Endothelial cell of umbilical vein (primary cell): ENCODE measurements around the gene LRRC4B. TPM values are rescaled to one million over a fixed set of nuclear protein-coding genes. Genes with fewer than 3 reads are reported as not detected.

ENCODE experiments used
- BruUV-seq: library from RNA; stranded (reverse); fragments of 400-500 nt; replicated peaks from 2 replicates; lab custom pipeline; 2021; lab: Mats Ljungman, UMichigan
- CTCF ChIA-PET: fragments of 300-600, 350-600 bp; sonication (Branson Sonifier 250); formaldehyde crosslinking; loops from one replicate; lab custom pipeline; 2021; ENCODE audit warnings: antibody characterized with exemption, inconsistent platforms; lab: Charles Lee
- POLR2A ChIA-PET: fragments of 300-600, 350-600 bp; sonication (Branson Sonifier 250); formaldehyde crosslinking; loops from one replicate; lab custom pipeline; 2021; ENCODE audit warnings: antibody characterized with exemption, inconsistent platforms; lab: Charles Lee
- DNase-seq: peaks from one replicate; pipeline ENCODE4 v3.0.0-alpha.2; 2011; ENCODE audit warnings: low read depth, low spot score
- FAIRE-seq: peaks from 2 replicates; lab custom pipeline; 2011; peaks lifted over from hg19 to GRCh38; lab: Jason Lieb, UNC
- H2AFZ ChIP-seq: 2 replicates; pipeline ENCODE4 v1.6.0; 2012; ENCODE audit warnings: low read depth, low read length, control low read depth, inconsistent platforms
- H3K27ac ChIP-seq: 2 replicates; pipeline ENCODE4 v1.5.1; 2011; ENCODE audit warnings: low read depth, mild to moderate bottlenecking, control low read depth, low read length, moderate library complexity; ENCODE audit not compliant: insufficient read depth
- H3K27me3 ChIP-seq, 2 experiments: 2 replicates each; pipeline versions ENCODE4 v1.6.0 to v1.6.1; 2011; ENCODE audit warnings: low read length in 2 of 2, mixed read lengths in 1 of 2; ENCODE audit not compliant: control insufficient read depth in 2 of 2, insufficient read depth in 2 of 2
- H3K36me3 ChIP-seq, 2 experiments: 2 replicates in 1 of 2; 3 replicates in 1 of 2; pipeline ENCODE4 v1.5.1; 2011; ENCODE audit warnings: low read length in 2 of 2, mild to moderate bottlenecking in 1 of 2, moderate library complexity in 1 of 2; ENCODE audit not compliant: control insufficient read depth in 2 of 2, insufficient read depth in 2 of 2; ENCODE audit errors: extremely low read depth in 1 of 2
- H3K4me1 ChIP-seq: 3 replicates; pipeline ENCODE4 v1.5.1; 2011; ENCODE audit warnings: mild to moderate bottlenecking, low read length; ENCODE audit not compliant: control insufficient read depth, insufficient read depth; ENCODE audit errors: extremely low read depth
- H3K4me2 ChIP-seq: 2 replicates; pipeline ENCODE4 v1.6.1; 2011; ENCODE audit warnings: low read length, control low read depth, mixed read lengths; ENCODE audit not compliant: insufficient read depth
- H3K4me3 ChIP-seq, 3 experiments: fragments of 200-600 bp in 1 of 3; sonication (generic), shearing (Covaris generic) in 1 of 3; replicated peaks in 1 of 3; 2 replicates each; pipeline ENCODE4 v1.5.1; 2011 to 2016; ENCODE audit warnings: control low read depth in 3 of 3, low read length in 3 of 3, mild to moderate bottlenecking in 2 of 3, inconsistent platforms in 1 of 3, low read depth in 1 of 3, moderate library complexity in 1 of 3; ENCODE audit not compliant: insufficient read depth in 1 of 3
- H3K79me2 ChIP-seq: 2 replicates; pipeline ENCODE4 v1.6.0; 2012; ENCODE audit warnings: low read length, inconsistent platforms; ENCODE audit not compliant: control insufficient read depth, insufficient read depth
- H3K9ac ChIP-seq: replicated peaks from 2 replicates; pipeline ENCODE3; 2011; ENCODE audit warnings: low read length, control low read depth; ENCODE audit not compliant: insufficient read depth; ENCODE audit errors: extremely low read depth
- H3K9me1 ChIP-seq: replicated peaks from 3 replicates; pipeline ENCODE4 v1.6.0; 2011; ENCODE audit warnings: mild to moderate bottlenecking, low read length; ENCODE audit not compliant: control insufficient read depth, insufficient read depth; ENCODE audit errors: extremely low read depth
- H3K9me3 ChIP-seq: replicated peaks from 2 replicates; pipeline ENCODE4 v1.5.1; 2012; ENCODE audit warnings: low read length, inconsistent platforms; ENCODE audit not compliant: control insufficient read depth, insufficient read depth
- H4K20me1 ChIP-seq: replicated peaks from 2 replicates; pipeline ENCODE3; 2011; ENCODE audit warnings: mild to moderate bottlenecking, low read length; ENCODE audit not compliant: control insufficient read depth, insufficient read depth; ENCODE audit errors: extremely low read depth
- EZH2 ChIP-seq: IDR thresholded peaks from 2 replicates; pipeline ENCODE4 v1.6.1; 2012; ENCODE audit warnings: borderline replicate concordance, low read depth, mild to moderate bottlenecking, moderate library complexity, low read length, inconsistent platforms; ENCODE audit not compliant: severe bottlenecking
- FOS ChIP-seq: IDR thresholded peaks from 2 replicates; pipeline ENCODE4 v1.6.1; 2011; ENCODE audit warnings: mild to moderate bottlenecking, low read length, moderate library complexity, borderline replicate concordance; ENCODE audit not compliant: insufficient read depth
- GATA2 ChIP-seq: IDR thresholded peaks from 2 replicates; pipeline ENCODE4 v1.7.0; 2011; ENCODE audit warnings: low read depth, mild to moderate bottlenecking, moderate library complexity, mixed read lengths, low read length; ENCODE audit not compliant: insufficient read length, insufficient read depth
- JUN ChIP-seq: IDR thresholded peaks from 2 replicates; pipeline ENCODE4 v1.6.1; 2011; ENCODE audit warnings: borderline replicate concordance, low read depth; ENCODE audit not compliant: insufficient read length, insufficient read depth
- MYC ChIP-seq: IDR thresholded peaks from one replicate; pipeline ENCODE4 v1.6.1; 2011; ENCODE audit warnings: mild to moderate bottlenecking, low read depth, low read length
- POLR2A ChIP-seq: IDR thresholded peaks from 2 replicates; pipeline ENCODE4 v1.6.1; 2012; ENCODE audit warnings: low read depth, mild to moderate bottlenecking, control low read depth, low read length
- dilution Hi-C: fragments of 300-500 bp; cut with MboI; formaldehyde crosslinking; loops from one replicate; pipeline ENCODE4 v1.15.0; 2019; ENCODE audit warnings: low sequenced_read_pairs; ENCODE audit not compliant: extremely low pct_ligation_motif_present
- intact Hi-C: fragments of 100-400 bp; cut with micrococcal nuclease; formaldehyde crosslinking; loops from one replicate; pipeline ENCODE4 v1.10.0; 2022
- polyA plus RNA-seq, 4 experiments: library from polyadenylated mRNA; depleted of rRNA in 3 of 4; stranded (reverse) in 3 of 4; unstranded in 1 of 4; fragments of >200 nt; gene quantifications; 2 replicates each; pipeline versions ENCODE4 v1.2.1 to v1.2.3, GENCODE V29; 2011 to 2012; ENCODE audit warnings: missing spikeins in 1 of 4
- total RNA-seq: library from RNA; stranded (reverse); gene quantifications from 2 replicates; pipeline ENCODE4 v1.2.3, GENCODE V29; 2021
- TF ChIP-seq, protein P1 (sequence below), 2 donors: IDR thresholded peaks; 1 replicate in 1 of 2; 2 replicates in 1 of 2; pipeline ENCODE4 v1.5.1; 2011; ENCODE audit warnings: low read length in 2 of 2, mild to moderate bottlenecking in 2 of 2, moderate library complexity in 2 of 2, control low read depth in 1 of 2, inconsistent platforms in 1 of 2, low read depth in 1 of 2; ENCODE audit not compliant: insufficient read depth in 1 of 2; ENCODE audit errors: extremely low read depth in 1 of 2
- TF ChIP-seq, protein P2 (sequence below): IDR thresholded peaks from 2 replicates; pipeline ENCODE4 v1.6.1; 2011; ENCODE audit not compliant: insufficient read depth, insufficient read length

LRRC4B gene
- total and polyA plus RNA-seq, 2 donors (not counting 3 experiments of a cell fraction or from before 2014, with no cell fraction given), result 0.08 TPM; not detected in 1

DNA sequence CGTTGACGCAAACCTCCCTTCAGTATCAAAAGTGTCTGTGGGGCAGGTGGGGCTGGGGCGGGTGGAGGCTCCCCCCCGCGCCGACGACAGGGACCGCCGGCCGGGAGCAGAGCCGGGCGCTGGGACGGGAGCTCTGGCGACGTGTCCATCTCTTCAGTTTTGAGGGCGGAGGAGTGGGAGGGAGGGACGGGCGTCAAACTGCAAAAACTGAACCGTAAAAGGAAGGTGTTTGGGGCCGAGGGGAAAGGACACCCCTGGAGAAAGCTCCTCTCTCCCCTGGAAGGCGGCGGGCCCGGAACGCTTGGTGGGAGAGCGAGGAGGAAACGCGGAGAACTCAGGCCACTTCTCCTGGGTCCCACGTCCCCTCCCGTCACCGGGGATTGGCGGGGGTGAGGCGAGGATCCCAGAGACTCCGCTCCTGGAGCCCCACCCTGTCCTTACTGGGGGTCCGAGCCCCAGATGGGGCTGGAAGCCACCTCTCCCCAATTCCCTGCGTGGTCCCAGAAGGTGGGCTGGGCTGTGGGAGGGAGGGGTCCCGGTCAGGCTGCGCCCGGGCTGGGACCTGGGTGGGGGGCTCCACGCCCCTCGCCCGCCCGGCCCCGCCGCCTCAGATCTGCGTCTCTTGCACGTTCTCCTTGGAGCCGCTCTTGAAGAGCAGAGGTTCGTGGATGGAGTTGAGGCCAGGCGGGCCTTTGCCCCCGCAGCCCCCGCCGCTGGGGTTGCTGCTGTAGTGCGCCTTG is 51.1 kb downstream of the LRRC4B start:
- BruUV-seq, result no TSS peak
- dilution Hi-C loops, result no loop called here
- H3K79me2 ChIP-seq, result no peaks in the 10 kb centered on the region
- no peaks in the 10 kb centered on the region for H3K9me1 ChIP-seq
- no peaks in the 10 kb centered on the region for H3K36me3 ChIP-seq
- no peak overlapping the region for H3K27ac ChIP-seq
- no peaks in the 10 kb centered on the region for H3K4me1 ChIP-seq
- H3K4me3 ChIP-seq, result no peak overlapping the region
- no peak overlapping the region for H2AFZ ChIP-seq
- CTCF ChIA-PET, result no interaction called here
- POLR2A ChIA-PET, result no interaction called here
- no peaks in the 10 kb centered on the region for H3K27me3 ChIP-seq
- DNase-seq, result no peak
- TF ChIP-seq, protein P1, sequence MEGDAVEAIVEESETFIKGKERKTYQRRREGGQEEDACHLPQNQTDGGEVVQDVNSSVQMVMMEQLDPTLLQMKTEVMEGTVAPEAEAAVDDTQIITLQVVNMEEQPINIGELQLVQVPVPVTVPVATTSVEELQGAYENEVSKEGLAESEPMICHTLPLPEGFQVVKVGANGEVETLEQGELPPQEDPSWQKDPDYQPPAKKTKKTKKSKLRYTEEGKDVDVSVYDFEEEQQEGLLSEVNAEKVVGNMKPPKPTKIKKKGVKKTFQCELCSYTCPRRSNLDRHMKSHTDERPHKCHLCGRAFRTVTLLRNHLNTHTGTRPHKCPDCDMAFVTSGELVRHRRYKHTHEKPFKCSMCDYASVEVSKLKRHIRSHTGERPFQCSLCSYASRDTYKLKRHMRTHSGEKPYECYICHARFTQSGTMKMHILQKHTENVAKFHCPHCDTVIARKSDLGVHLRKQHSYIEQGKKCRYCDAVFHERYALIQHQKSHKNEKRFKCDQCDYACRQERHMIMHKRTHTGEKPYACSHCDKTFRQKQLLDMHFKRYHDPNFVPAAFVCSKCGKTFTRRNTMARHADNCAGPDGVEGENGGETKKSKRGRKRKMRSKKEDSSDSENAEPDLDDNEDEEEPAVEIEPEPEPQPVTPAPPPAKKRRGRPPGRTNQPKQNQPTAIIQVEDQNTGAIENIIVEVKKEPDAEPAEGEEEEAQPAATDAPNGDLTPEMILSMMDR (IDR thresholded peaks at IDR 0.05; ENCODE audit: extremely low read depth in 1 of 2, insufficient read depth in 1 of 2, low read depth in 1 of 2, low read length in 2 of 2), result no peak
- TF ChIP-seq, protein P2, sequence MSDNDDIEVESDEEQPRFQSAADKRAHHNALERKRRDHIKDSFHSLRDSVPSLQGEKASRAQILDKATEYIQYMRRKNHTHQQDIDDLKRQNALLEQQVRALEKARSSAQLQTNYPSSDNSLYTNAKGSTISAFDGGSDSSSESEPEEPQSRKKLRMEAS, result no peak
- TF ChIP-seq JUN (no peak), MYC (no peak), FOS (no peak), GATA2 (no peak), POLR2A (no peak), EZH2 (no peak)
- H3K9me3 ChIP-seq, result no peaks in the 10 kb centered on the region
- intact Hi-C loops, result no loop called here
- H3K4me2 ChIP-seq, result no peak overlapping the region
- no peak overlapping the region for H3K9ac ChIP-seq
- FAIRE-seq, result no peak
- H4K20me1 ChIP-seq, result no peaks in the 10 kb centered on the region
